H1 (cell line): ENCODE data around the gene SLC35B2.

Experiments used
- CTCF ChIP-seq, 3 experiments: IDR thresholded peaks; 1 replicate in 2 of 3; 2 replicates in 1 of 3; pipeline versions ENCODE4 v1.5.1 to v1.6.1; 2011; ENCODE audit warnings: low read length in 3 of 3, mild to moderate bottlenecking in 3 of 3, inconsistent platforms in 2 of 3, low read depth in 1 of 3, moderate library complexity in 1 of 3; ENCODE audit not compliant: insufficient read depth in 1 of 3; ENCODE audit errors: control extremely low read depth in 1 of 3
- MAX ChIP-seq: IDR thresholded peaks from 2 replicates; pipeline ENCODE4 v1.6.1; 2012; ENCODE audit warnings: inconsistent platforms
- RAD21 ChIP-seq, 2 experiments: IDR thresholded peaks in 1 of 2; conservative IDR thresholded peaks in 1 of 2; 2 replicates each; pipeline ENCODE4 v1.6.1; 2011; ENCODE audit warnings: low read depth in 2 of 2, low read length in 2 of 2, improper control_type of control experiment in 1 of 2, inconsistent platforms in 1 of 2, mild to moderate bottlenecking in 1 of 2, moderate library complexity in 1 of 2
- SIRT6 ChIP-seq: IDR thresholded peaks from one replicate; pipeline ENCODE4 v1.7.1; 2012; ENCODE audit warnings: low read length, inconsistent platforms

- TF ChIP-seq MAX (no peak), SIRT6 (no peak), RAD21 (IDR thresholded peaks at IDR 0.05 in 1 of 2, conservative IDR thresholded peaks at IDR 0.05 in 1 of 2; ENCODE audit: low read depth in 2 of 2, low read length in 2 of 2) (no peak), CTCF (IDR thresholded peaks at IDR 0.05; ENCODE audit: control extremely low read depth in 1 of 3, insufficient read depth in 1 of 3, low read depth in 1 of 3, low read length in 3 of 3) (no peak)
Observed at GRCh38 chr6:44278774-44279697, 21.7 kb upstream of the SLC35B2 start.
